Loucy (cell line): ENCODE data around the gene FAM20C.

Experiments
- H2AFZ ChIP-seq: fragments of 200-600 bp; sonication (generic); 2 replicates; pipeline ENCODE4 v1.6.0; 2016; ENCODE audit warnings: antibody characterized with exemption, mild to moderate bottlenecking, low read length, moderate library complexity
- H3F3A ChIP-seq: fragments of 200-600 bp; 2 replicates; pipeline ENCODE4 v1.6.0; 2016; ENCODE audit warnings: antibody characterized with exemption, low read depth, mild to moderate bottlenecking
- H3K27me3 ChIP-seq: fragments of 200-600 bp; sonication (generic); 2 replicates; pipeline ENCODE4 v1.6.1; 2014; ENCODE audit warnings: low read length, mild to moderate bottlenecking; ENCODE audit not compliant: insufficient read depth, poor library complexity, severe bottlenecking
- H3K36me3 ChIP-seq: fragments of 200-600 bp; sonication (generic); 2 replicates; pipeline ENCODE4 v1.6.1; 2016; ENCODE audit warnings: low read length; ENCODE audit not compliant: insufficient read depth
- H3K4me1 ChIP-seq: fragments of 200-600 bp; sonication (generic); 2 replicates; pipeline ENCODE4 v1.5.1; 2014; ENCODE audit warnings: low read length, mild to moderate bottlenecking; ENCODE audit not compliant: insufficient read depth, poor library complexity, severe bottlenecking
- H3K4me2 ChIP-seq: fragments of 200-600 bp; sonication (generic); 2 replicates; pipeline ENCODE4 v1.6.0; 2014; ENCODE audit warnings: antibody characterized with exemption, low read length, low read depth, mild to moderate bottlenecking; ENCODE audit not compliant: poor library complexity, severe bottlenecking
- H3K4me3 ChIP-seq: fragments of 200-600 bp; sonication (generic); 2 replicates; pipeline ENCODE4 v1.5.1; 2014; ENCODE audit warnings: low read length, mild to moderate bottlenecking, mixed read lengths; ENCODE audit not compliant: poor library complexity, severe bottlenecking
- H3K79me2 ChIP-seq: fragments of 200-600 bp; sonication (generic); 2 replicates; pipeline ENCODE4 v1.6.1; 2014; ENCODE audit warnings: low read length; ENCODE audit not compliant: insufficient read depth
- H3K9ac ChIP-seq: fragments of 200-600 bp; sonication (generic); 2 replicates; pipeline ENCODE4 v1.6.0; 2014; ENCODE audit warnings: mild to moderate bottlenecking, low read depth, low read length, moderate library complexity; ENCODE audit not compliant: poor library complexity, severe bottlenecking
- H3K9me2 ChIP-seq: fragments of 200-600 bp; sonication (generic); replicated peaks from 2 replicates; pipeline ENCODE4 v1.6.1; 2016; ENCODE audit warnings: low read depth, low read length, mixed read lengths
- H3K9me3 ChIP-seq: fragments of 200-600 bp; sonication (generic); 2 replicates; pipeline ENCODE4 v1.6.1; 2014; ENCODE audit warnings: mild to moderate bottlenecking, antibody characterized with exemption, low read length, low read depth; ENCODE audit not compliant: insufficient read depth
- H4K20me1 ChIP-seq: fragments of 200-600 bp; sonication (generic); 2 replicates; pipeline ENCODE4 v1.6.0; 2014; ENCODE audit warnings: antibody characterized with exemption, low read length, mild to moderate bottlenecking; ENCODE audit not compliant: insufficient read depth, poor library complexity, severe bottlenecking
- CTCF ChIP-seq: fragments of 200-600 bp; sonication (generic); conservative IDR thresholded peaks from 2 replicates; pipeline ENCODE4 v1.5.1; 2014; ENCODE audit warnings: mild to moderate bottlenecking, antibody characterized with exemption, low read length
- EZH2phosphoT487 ChIP-seq: fragments of 200-600 bp; IDR thresholded peaks from 2 replicates; pipeline ENCODE4 v1.6.1; 2018; ENCODE audit warnings: antibody characterized with exemption, mild to moderate bottlenecking, moderate library complexity, borderline replicate concordance

Gene FAM20C

GRCh38 chr7:223118-223800, 30.9 kb downstream of the FAM20C start:
- TF ChIP-seq EZH2phosphoT487 (no peak), CTCF (no peak)
- no peaks in the 10 kb centered on the region for H3K27me3 ChIP-seq
- H3K9me2 ChIP-seq = no peaks in the 10 kb centered on the region
- peaks cover 2% of the 10 kb centered on the region; the same call in 1 of the 2 replicates for H3K9me3 ChIP-seq
- no peaks in the 10 kb centered on the region for H3K79me2 ChIP-seq
- H3F3A ChIP-seq = no peaks in the 10 kb centered on the region
- H3K9ac ChIP-seq = no peak overlapping the region
- no peak overlapping the region for H2AFZ ChIP-seq
- H4K20me1 ChIP-seq = no peaks in the 10 kb centered on the region
- H3K36me3 ChIP-seq = no peaks in the 10 kb centered on the region
- no peaks in the 10 kb centered on the region for H3K4me1 ChIP-seq
- H3K4me2 ChIP-seq = no peak overlapping the region
- H3K4me3 ChIP-seq = no peak overlapping the region

DNA sequence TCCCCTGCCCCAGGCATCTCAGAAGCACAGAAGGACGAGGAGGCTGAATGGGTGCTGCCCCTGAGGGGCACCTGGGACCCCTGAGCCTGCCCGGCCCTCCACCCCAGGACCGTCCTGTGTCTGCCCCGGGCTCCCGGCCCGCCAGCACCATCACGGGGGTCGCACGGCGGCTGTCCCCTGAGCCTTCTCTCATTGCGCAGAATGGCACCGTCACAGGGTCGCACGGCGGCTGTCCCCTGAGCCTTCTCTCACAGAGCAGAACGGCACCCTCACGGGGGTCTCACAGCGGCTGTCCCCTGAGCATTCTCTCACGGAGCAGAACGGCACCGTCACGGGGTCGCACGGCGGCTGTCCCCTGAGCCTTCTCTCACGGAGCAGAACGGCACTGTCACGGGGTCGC, 31.5 kb downstream of the FAM20C start:
- no peak overlapping the region for H2AFZ ChIP-seq
- no peaks in the 10 kb centered on the region for H3K36me3 ChIP-seq
- TF ChIP-seq CTCF = no peak
- TF ChIP-seq EZH2phosphoT487 = no peak
- H3F3A ChIP-seq = no peaks in the 10 kb centered on the region
- no peaks in the 10 kb centered on the region for H3K9me2 ChIP-seq
- no peaks in the 10 kb centered on the region for H3K27me3 ChIP-seq
- no peak overlapping the region for H3K4me2 ChIP-seq
- no peak overlapping the region for H3K9ac ChIP-seq
- no peak overlapping the region for H3K4me3 ChIP-seq
- H3K79me2 ChIP-seq = no peaks in the 10 kb centered on the region
- no peaks in the 10 kb centered on the region for H4K20me1 ChIP-seq
- peaks cover under 1% of the 10 kb centered on the region; the same call in 1 of the 2 replicates for H3K9me3 ChIP-seq
- no peaks in the 10 kb centered on the region for H3K4me1 ChIP-seq

DNA sequence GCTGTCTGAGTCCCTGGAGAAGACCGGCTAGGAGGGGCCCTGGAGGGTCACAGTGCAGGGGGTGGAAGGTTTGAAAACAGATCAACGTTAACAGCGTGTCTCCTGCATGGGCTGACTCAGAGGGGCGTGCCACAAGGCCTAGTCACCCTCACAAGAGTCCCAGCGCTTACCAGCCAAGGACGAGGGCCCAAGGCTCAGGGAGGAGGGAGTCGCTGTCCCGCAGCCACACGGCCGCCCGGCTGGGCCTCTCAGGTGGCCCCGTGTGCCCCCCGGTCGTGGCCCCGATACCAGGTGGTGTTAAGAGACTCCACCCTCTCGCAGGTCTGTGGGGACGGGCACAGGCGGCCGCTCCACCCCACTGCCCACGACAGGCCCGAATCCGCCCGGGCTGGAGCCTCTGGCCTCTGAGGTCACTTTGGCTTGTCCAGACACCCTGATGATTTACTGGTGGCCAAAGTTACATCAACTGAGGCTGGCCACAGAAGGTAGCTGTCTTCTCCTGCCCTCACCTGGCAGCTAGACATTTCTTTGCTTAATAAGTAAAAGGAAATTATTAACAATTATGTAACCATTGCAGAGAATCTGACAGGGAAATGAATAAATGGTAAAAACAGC, 34.0 kb downstream of the FAM20C start:
- no peaks in the 10 kb centered on the region for H3K27me3 ChIP-seq
- H3K79me2 ChIP-seq = no peaks in the 10 kb centered on the region
- H3K4me2 ChIP-seq = no peak overlapping the region
- peaks cover 2% of the 10 kb centered on the region; the same call in 1 of the 2 replicates for H3K9me3 ChIP-seq
- TF ChIP-seq EZH2phosphoT487 = no peak
- TF ChIP-seq CTCF = no peak
- no peaks in the 10 kb centered on the region for H3K9me2 ChIP-seq
- H3K4me1 ChIP-seq = no peaks in the 10 kb centered on the region
- H2AFZ ChIP-seq = no peak overlapping the region
- no peak overlapping the region for H3K4me3 ChIP-seq
- no peak overlapping the region for H3K9ac ChIP-seq
- H4K20me1 ChIP-seq = no peaks in the 10 kb centered on the region
- H3F3A ChIP-seq = no peaks in the 10 kb centered on the region
- H3K36me3 ChIP-seq = no peaks in the 10 kb centered on the region
